HG02943 (cell line): ENCODE measurements around the gene WNT6.

Experiments used
- ATAC-seq: cut with Tn5 transposase; IDR thresholded peaks from one replicate; pipeline ENCODE4 v1.9.1; 2021; ENCODE audit warnings: mild to moderate bottlenecking, low read depth, moderate library complexity; ENCODE audit not compliant: unreplicated experiment

The WNT6 gene

DNA sequence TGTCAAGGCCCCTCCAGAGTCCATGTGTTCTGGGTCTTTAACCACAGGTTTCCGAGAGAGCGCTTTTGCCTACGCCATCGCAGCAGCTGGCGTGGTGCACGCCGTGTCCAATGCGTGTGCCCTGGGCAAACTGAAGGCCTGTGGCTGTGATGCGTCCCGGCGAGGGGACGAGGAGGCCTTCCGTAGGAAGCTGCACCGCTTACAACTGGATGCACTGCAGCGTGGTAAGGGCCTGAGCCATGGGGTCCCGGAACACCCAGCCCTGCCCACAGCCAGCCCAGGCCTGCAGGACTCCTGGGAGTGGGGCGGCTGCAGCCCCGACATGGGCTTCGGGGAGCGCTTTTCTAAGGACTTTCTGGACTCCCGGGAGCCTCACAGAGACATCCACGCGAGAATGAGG, 30.3 kb downstream of the WNT6 start:
- ATAC-seq: no peak

DNA sequence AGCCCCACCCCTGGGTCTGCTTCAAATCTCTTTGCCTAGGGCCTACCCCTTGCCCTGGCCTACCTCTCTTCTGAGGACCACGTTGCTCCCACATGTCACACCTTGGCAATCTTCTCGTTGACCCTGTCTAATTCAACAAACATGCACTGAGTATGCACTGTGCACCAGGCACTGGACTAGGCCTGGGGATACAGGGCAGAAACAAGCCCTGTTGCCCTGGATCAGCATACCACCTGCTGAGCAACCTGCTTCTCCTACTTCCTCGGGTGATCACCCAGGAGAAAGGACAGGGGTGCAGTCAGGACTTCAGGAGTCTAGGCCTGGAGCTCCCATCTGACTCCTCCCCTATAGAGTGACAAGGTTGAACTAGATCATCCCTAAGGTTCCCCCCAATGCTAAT, 30.8 kb downstream of the WNT6 start:
- no peak for ATAC-seq

DNA sequence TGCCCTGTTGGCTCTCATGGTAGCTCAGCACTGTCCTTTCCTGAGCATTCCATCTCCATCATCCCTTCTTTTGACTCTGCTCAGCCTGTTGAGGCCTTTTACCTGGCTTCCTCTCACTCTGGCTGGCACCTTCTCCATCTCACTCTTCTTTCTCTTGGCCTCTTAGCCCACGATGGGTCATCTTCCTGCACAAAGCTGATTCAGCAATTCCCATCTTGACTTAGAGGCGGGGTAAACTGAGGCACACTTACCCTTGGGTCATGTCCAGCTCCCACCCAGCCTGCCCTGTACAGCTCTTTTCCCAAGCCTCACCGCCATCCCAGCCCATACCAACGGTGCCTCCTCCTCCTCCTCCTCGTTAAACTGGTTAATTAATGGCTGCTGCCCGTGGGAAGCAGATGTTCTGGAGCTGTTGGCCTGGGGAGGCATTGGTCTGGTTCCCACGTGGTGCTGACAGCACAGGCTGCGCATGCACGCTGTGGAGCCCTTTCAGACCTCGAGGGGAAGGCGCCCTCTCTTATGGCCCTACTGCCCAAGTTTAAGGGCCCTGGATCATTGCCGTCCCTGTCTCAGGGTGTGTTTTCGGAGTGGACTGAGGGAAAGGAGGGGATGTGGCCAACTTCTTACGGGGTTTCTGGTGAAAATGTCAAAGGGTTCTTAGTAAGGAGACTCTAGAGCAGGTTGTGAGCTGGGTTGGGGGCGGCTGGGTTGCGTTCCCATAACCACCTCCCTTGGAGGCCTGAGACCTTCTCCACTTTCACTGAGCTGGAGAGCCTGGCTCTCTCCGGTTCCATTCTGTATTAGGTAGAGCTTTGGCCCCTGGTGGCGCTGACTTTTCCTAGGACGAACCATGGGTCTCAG, 31.9 kb downstream of the WNT6 start:
- ATAC-seq: no peak

DNA sequence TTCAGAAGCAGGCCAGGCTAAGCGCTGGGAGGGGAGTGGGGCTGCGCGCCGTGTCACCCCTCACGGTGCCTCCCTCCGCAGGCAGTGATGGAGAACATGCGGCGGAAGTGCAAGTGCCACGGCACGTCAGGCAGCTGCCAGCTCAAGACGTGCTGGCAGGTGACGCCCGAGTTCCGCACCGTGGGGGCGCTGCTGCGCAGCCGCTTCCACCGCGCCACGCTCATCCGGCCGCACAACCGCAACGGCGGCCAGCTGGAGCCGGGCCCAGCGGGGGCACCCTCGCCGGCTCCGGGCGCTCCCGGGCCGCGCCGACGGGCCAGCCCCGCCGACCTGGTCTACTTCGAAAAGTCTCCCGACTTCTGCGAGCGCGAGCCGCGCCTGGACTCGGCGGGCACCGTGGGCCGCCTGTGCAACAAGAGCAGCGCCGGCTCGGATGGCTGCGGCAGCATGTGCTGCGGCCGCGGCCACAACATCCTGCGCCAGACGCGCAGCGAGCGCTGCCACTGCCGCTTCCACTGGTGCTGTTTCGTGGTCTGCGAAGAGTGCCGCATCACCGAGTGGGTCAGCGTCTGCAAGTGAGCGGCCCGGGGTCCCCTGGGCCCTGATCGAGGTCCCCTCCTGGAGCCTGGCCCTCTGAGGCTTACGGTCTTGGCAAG, 33.2 kb downstream of the WNT6 start:
- peak; percentile 48 for ATAC-seq

DNA sequence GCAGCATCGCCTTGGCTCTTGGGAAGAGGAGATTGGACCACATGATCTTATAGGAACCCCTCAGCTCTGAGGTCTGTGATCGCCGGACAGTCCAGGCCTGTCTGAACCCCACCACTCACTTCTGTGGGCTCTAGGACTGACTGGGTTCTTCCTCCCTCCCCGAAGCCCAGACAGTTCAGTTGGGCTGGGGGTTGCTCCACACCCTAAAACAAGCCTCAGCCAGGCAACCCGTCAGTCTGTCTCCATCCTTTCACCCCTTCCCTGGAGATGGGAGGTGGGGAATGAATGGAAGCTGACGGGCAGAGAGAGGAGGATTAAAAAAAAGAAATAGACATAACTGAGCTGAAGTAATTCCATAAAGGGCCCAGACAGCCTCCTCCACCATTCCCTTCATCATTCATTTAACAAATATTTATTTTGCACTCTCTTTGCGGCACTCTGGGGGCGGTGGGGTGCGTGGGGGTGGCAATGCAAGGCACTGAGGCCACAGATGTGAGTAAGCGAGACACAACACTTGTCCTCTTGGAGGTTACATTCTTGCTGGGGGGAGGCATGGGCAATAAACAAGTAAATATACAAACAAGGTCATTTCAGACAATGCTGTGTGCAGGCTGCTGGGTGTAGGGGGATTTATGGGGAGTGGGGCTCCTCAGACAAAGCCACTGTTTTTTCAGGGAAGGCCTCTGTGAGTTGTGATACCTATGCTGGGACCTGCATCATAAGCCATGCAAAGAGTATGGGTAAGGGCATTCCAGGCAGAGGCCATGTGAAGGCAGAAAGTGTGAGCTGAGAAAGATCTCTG, 33.9 kb downstream of the WNT6 start:
- no peak for ATAC-seq

DNA sequence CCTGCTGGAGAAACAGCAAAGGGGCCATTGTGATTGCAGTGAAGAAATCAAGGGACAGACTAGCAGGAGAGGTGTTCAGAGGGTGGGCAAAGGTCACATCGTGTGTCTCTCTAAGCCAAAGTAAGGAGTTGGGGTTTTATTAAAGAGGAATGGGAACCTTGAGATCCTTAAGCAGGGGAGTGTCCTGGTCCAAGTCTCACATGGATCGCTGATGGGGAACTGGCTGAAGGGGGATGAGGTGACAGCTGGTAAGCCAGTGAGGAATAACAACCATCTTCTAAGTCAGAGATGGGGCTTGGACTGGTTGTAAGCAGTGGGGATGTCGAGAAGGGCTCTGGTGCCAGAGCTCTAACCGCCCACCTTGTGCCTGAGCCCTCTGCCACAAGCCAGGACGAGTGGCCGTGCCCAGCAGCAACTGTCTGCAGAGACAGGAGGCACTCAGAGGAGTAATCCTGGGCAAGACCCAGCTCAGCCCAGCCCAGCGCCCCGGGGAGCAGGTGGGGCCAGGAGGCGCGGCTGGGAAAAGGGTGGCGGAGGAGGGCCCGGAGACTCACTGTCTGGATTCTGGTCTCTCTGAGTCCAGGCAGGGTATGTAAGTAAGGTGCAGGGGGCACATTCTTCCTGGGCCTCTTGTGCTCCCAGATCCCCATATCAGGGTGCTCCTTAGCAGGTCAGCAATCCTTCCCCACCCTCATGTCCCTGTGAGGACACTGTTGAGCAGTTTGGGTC, 34.7 kb downstream of the WNT6 start:
- ATAC-seq: no peak

DNA sequence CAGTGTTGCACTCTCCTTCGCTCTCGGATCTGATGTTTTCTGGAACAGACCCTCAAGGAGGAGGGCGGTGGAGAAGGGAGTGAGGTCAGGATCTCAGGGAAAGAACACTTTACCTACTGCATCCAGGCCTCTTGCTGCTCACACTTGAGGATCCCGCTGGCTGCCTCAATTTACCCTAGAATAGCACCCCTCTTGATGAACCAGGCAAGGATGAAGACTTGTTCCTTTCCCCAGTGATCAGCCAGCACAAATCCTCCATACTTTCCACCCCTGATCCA, 35.2 kb downstream of the WNT6 start:
- no peak for ATAC-seq

DNA sequence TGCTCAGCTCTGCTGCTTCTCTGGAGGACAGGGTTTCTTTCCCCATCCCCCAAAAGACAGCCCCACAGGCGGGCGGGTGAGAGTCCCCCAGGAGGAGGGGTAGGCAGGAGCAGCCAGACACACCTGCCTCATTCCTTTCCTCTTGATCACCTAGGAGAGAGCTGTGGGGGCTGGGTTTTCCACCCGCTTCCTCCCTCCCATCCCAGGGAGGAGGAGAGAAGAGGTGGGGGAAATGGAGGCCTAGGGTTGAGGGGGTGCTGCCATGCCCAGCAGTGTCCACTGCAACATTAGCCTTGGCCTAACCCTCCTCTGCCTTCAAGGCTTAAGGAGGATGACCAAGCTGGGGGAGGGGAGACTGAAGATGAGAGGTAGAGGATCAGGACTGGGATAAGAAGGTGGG, 35.7 kb downstream of the WNT6 start:
- ATAC-seq: no peak

DNA sequence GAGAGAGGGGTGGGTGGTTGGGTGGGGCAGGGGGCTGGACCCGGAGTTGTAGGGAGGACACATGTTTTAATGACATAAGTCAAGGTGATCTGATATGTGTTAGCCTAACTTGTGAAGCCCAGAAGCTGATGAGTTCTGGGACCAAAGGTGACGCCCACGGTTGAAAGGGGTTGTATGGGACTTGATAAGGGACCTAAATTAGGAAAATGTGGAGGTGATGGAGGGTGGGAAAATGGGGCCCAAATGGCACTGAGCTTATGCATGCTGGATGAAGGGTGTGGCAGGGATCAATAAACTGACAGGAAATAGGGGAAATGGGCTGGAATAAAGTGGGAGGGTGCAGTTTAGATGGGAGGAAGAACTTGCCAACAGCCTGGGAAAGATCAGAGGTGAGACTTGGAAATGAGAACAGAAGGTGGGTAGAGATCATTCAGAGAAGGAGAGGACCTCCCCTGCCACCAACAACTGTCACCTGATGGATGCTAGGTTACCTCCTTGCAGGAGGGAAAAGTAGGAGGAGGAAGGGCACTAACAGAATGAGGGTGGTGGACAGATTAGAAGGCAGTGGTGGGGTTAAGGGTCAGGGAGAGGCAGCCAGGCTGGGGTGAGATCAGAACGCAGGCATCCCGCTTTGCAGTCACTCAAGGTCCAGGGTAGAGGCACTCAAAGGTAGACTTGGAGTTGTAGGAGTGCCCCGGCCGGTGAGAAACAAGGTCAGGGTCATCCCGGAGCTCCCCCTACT, 36.3 kb downstream of the WNT6 start:
- ATAC-seq: peak; percentile 22

DNA sequence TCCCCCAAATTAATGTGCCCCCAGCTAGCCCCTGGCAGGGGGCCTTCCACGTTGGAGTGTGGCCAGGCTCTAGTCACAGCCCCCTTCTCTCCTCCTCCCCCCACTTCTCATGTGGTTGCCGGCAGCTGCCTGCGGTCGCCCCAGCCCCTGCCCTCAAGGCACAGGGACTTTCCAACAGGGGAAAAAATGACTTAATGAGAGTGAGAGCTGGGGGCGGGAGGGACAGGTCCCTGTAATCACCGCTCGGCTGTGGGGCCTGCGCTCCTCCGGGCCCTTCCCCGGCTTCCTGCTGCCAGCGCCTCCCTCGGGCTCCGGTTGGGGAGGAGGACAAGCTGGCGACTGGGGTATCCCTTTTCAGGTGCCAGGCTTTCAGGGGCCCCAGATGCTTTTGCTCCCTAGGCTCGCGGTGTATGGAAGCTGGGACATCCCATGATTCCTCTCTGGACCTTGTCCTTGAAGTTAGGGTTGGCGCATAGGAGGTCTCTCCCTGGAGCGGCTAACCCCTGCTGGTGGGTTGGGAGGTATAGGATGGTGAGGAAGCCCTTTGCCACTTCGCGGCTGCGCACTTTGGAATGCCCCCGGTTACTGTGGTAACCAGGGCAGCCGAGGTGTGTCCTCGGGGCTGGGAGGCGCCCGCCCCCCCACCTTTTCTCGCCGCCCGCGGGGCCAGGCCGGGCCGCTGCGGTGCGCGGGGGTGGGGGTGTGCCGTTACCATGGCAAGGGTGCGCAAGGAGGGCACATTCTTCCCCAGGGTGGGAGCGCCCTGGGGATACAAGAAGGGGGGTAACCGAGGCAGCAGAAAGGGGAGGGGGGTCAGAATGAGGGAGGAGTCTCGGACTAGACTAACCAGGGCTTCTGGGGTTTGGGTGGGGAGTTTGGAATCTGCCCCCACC, 37.1 kb downstream of the WNT6 start:
- ATAC-seq: peak; percentile 49

DNA sequence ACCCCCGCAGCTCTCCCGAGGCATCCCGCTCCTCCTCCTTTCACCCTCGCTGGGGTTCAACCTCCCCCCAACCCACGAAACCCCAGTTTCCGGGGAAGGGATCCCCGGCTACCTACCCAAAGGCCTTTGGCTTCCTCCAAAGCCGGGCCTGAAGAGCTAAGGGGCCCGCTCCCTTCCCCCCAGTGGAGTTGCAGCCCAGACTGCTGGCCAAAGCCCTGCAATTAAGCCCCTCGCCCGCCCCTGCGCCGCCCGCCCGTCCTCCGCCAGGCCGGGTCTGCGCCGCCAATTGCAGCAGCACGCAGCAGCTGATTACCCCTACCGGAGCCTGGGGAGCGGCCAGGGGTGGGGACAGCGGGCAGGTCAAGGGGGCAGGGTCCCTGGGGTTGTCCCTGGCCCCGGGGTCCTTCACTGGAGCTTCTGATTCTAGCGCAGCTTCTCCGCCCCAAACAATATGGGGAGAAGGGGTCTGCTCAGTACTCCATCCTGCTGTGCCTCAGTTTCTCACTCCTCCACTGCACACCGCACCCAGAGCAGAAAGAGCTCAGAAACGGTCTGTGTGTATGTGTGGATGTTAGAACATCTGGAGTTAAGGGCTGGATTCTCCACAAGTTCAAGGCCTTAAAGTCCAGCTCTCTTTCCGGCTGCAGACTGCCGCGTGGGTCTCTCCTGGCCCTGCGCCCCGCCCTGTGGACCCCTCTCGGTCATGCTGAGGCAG, 37.9 kb downstream of the WNT6 start:
- ATAC-seq: no peak

DNA sequence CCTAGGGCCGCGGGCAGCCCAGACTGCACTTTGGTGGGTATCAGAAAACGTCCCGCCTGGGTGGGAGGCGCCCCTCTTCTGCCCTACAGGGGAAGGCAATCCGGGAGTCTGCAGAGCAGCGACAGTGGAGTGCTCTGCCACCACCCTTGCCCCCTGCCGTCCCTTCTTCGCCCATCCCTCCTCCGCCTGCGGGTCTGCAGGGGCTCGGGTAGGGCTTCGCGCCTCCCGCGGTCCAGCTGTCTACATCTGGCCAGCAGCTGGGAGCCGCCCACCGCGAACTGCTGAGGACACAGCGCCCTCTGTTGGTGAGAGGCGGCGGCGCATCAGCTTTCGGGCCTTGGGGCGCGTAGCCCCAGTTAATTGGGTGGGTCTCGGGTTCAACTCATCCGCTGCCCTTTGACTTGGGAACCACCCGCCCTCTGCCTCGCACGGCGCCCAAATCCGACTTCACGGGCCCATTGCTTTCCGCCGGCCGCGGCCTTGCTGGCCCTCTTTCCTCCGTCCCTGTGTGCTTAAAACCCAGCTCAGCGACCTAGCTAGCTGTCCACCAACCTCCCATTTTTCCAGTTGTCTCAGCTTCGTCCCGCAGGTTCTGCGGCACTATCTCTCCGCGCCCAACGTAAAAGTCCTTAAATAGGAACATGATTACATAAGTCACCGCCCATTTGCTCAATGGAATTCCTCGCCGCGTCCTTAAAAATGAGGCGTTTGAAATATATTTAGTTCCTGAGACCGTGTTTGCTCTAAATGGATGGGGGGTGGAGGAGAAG, 38.7 kb downstream of the WNT6 start:
- no peak for ATAC-seq

DNA sequence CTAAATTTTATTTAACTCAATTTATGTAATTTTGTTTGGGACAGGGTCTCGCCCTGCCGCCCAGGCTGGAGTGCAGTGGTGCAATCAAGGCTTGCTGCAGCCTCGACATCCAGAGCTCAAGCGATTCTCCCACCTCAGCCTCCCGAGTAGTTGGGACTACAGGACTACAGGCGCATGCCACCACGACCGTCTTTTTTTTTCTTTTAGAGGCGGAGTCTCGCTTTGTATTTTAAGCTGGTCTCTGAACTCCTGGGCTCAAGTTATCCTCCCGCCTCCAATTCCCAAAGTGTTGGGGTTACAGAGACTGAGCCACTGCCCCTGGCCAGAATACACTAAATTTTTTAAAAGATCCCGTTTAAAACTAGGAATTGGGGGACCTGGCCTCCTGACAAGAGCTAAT, 39.5 kb downstream of the WNT6 start:
- ATAC-seq: no peak

DNA sequence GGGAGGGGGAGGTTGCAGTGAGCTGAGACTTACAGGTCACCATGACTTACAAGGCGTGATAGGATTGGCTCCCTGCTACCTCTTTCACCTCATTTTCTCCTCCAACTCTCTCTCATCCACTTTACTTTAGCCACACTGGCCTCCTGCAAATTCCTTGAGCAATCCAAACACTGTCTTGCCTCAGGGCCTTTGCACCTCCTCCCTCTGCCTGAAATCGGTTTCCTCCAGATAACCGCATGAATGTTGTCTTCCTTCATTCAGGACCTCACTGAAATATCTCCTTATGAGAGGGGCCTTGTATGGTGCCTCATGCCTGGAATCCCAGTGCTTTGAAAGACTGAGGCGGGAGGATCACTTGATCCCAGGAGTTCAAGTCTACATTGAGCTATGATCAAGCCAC, 42.8 kb downstream of the WNT6 start:
- ATAC-seq: no peak

DNA sequence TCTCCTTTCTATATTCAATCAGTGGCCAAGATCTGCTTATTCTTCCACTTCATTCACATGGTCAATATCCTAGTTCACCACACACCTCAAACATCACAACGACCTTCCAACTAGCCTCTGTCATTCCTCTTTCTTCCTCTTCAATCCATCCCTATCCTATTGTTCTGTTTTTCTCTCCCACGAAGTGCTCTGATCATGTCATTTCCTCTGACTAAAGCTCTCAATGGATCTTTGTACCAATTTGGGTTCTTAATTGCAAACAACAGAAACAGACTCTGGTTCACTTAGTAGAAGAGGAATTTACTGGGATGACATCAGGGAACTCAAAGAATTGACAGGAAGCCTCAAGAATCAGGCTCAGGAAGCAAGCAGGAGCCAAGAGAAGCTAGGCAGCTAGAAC, 44.6 kb downstream of the WNT6 start:
- ATAC-seq: no peak

DNA sequence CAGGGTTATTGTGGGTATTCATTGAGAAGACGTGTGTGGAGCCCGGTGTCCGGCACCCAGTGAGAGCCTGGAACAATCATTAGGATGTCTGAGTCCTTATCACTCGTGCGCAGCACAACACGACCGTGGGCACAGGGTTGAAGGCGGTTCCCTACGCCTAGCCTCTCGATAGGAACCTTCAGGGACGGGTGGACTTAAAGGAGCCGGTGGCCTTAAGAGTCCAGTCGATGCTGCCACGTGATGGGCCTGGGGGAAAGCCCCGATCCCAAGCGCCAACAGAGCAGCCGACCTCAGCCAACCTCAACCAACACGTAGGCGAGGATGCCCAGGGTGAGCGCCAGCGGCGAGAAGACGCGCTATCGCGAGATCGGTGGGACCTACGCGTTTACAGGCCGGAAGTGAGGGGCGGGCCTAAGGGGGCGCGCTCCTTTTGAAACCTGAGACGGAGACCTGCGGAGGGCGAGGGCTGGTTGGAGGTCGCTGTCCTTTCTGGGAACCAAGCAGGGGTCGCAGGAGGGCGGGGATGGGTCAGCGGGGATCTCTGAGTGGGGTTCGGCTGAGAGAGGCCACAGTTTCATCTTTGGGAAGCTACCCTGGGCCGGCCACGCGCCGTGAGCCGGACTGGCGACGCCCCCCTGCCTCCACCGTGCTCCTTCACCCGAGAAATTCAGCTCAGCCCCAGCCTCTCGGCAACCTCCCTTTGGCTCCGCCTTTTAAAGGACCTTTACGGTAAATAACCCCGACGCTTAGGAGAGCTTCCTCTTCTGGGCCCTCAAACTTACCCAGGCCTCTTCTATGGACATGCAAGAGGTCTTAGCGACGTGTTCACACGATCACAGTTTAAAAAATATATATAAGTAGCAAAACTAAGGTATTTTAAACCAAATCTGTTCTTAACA, 49.4 kb downstream of the WNT6 start:
- ATAC-seq: peak; percentile 91

DNA sequence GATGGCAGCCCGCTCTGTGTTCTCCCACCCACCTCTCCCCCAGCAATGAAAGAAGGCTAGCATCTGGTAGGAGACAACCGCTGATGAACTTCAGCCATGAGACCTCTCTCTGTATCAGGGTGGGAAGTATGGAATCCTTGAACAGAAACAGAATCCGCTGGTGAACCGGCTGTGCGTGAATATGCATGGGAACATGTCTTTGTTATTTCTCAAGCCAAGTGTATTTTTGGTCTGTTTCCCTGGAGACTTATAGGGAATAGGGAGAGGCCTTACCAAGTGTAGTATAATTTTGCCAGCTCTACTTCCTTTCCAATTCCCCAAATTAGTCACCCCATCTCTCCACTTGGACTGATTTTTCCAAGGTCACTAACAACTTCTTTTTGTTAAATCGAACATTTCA, 51.1 kb downstream of the WNT6 start:
- ATAC-seq: no peak
